OCI-LY7 (cell line): ENCODE data around the gene MUC5B. TPM values are rescaled to one million over a fixed set of nuclear protein-coding genes. Genes with fewer than 3 reads are reported as not detected.
A peak's percentile ranks its signal among the peaks of the same experiment; 100 is the strongest.

Experiments
- BruUV-seq: library from RNA; stranded (reverse); fragments of 400-500 nt; replicated peaks from 2 replicates; lab custom pipeline; 2021; lab: Mats Ljungman, UMichigan
- CTCF ChIA-PET: fragments of 300-600 bp; sonication (Branson Sonifier 250); formaldehyde crosslinking; loops from one replicate; lab custom pipeline; 2022; ENCODE audit warnings: antibody characterized with exemption; ENCODE audit not compliant: unreplicated experiment; lab: Charles Lee
- POLR2A ChIA-PET: fragments of 300-600 bp; sonication (Branson Sonifier 250); formaldehyde crosslinking; loops from one replicate; lab custom pipeline; 2022; ENCODE audit warnings: antibody characterized with exemption; lab: Charles Lee
- DNase-seq: peaks from one replicate; pipeline ENCODE4 v3.0.0-alpha.2; 2015; ENCODE audit warnings: low spot score
- H2AFZ ChIP-seq: fragments of 200-600 bp; sonication (generic), shearing (Covaris generic); 2 replicates; pipeline ENCODE4 v1.6.1; 2014; ENCODE audit warnings: mild to moderate bottlenecking, antibody characterized with exemption, low read length, moderate library complexity
- H3K27ac ChIP-seq: fragments of 200-600 bp; sonication (generic); 2 replicates; pipeline ENCODE4 v1.5.1; 2014; ENCODE audit warnings: mixed run types, low read depth, mild to moderate bottlenecking, moderate library complexity, low read length, inconsistent platforms; ENCODE audit not compliant: poor library complexity, severe bottlenecking
- H3K36me3 ChIP-seq: fragments of 200-600 bp; sonication (generic); 2 replicates; pipeline ENCODE4 v1.6.1; 2014; ENCODE audit warnings: mild to moderate bottlenecking, antibody characterized with exemption, low read length, moderate library complexity, mixed read lengths; ENCODE audit not compliant: insufficient read depth
- H3K4me1 ChIP-seq: fragments of 200-600 bp; sonication (generic); 2 replicates; pipeline ENCODE4 v1.5.1; 2014; ENCODE audit warnings: mild to moderate bottlenecking, low read length; ENCODE audit not compliant: insufficient read depth, poor library complexity, severe bottlenecking
- H3K4me2 ChIP-seq: fragments of 200-600 bp; sonication (generic); 2 replicates; pipeline ENCODE4 v1.6.1; 2014; ENCODE audit warnings: mild to moderate bottlenecking, low read length
- H3K4me3 ChIP-seq: fragments of 200-600 bp; sonication (generic); 2 replicates; pipeline ENCODE4 v1.5.1; 2014; ENCODE audit warnings: mild to moderate bottlenecking, low read depth, low read length; ENCODE audit not compliant: poor library complexity, severe bottlenecking
- H3K79me2 ChIP-seq: fragments of 200-600 bp; sonication (generic); 2 replicates; pipeline ENCODE4 v1.6.1; 2016; ENCODE audit warnings: low read depth, mild to moderate bottlenecking, low read length, moderate library complexity, mixed read lengths; ENCODE audit not compliant: insufficient read depth
- H3K9me2 ChIP-seq: fragments of 200-600 bp; sonication (generic); 2 replicates; pipeline ENCODE4 v1.6.1; 2016; ENCODE audit warnings: mild to moderate bottlenecking, low read length, mixed read lengths; ENCODE audit not compliant: insufficient read depth
- H3K9me3 ChIP-seq: fragments of 200-600 bp; sonication (generic); 2 replicates; pipeline ENCODE4 v1.6.1; 2014; ENCODE audit warnings: mild to moderate bottlenecking, mixed run types, low read length, mixed read lengths
- H4K20me1 ChIP-seq: fragments of 200-600 bp; sonication (generic); 2 replicates; pipeline ENCODE4 v1.6.1; 2014; ENCODE audit warnings: mild to moderate bottlenecking, antibody characterized with exemption, low read length, moderate library complexity, mixed read lengths; ENCODE audit not compliant: insufficient read depth
- CTCF ChIP-seq: fragments of 200-600 bp; sonication (generic); conservative IDR thresholded peaks from 2 replicates; pipeline ENCODE4 v1.5.1; 2014; ENCODE audit warnings: mild to moderate bottlenecking, antibody characterized with exemption, low read length, moderate library complexity, mixed read lengths
- EZH2phosphoT487 ChIP-seq: fragments of 200-600 bp; sonication (generic); IDR thresholded peaks from 2 replicates; pipeline ENCODE4 v1.6.1; 2018; ENCODE audit warnings: low read depth, borderline replicate concordance, mild to moderate bottlenecking, mixed run types, antibody characterized with exemption, low read length, moderate library complexity, mixed read lengths
- intact Hi-C: fragments of 100-400 bp; cut with micrococcal nuclease; formaldehyde crosslinking; loops from one replicate; pipeline ENCODE4 v1.10.0; 2022; ENCODE audit not compliant: unreplicated experiment
- total RNA-seq, 2 experiments: library from RNA; depleted of rRNA in 1 of 2; stranded (reverse); fragments of >200 nt in 1 of 2; shearing (Covaris generic) in 1 of 2; gene quantifications; 2 replicates each; pipeline ENCODE4 v1.2.3, GENCODE V29; 2014 to 2022

Gene MUC5B
- total RNA-seq, 2 experiments from 2014 or later, result under 0.01 TPM; not detected in 1

DNA sequence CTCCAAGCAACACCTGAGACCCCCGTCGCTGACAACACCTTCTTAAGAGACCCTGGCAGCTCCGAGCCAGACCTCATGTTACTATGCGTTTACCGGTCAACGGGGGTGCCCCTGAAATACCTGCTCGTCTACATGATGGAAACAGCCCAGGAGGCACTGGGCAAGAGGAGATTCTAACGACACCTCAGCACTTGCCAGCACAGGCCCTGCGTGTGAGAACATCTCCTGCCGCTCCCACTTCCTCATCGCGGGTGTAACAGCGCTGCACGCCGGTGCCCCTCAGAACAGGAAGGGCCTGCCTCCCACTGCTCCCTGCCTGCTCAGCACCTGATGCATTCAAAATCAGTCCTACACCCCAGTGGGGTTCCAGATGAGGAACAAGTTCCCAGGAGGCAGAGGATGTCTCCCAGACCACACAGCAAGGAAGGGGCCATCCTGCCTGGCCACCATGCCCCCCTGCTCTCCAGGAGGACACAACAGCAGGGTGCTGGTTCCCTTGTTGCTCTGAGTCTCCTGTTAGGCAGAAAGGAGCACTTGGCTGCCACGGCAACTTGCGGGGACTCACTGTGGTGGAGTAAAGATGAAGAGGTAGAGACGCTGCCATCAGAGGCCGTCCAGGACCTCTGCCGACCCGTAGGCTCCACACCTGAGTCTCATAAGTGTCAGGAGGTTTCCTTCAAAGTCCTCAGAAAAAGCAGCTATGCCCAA is 84.5 kb downstream of the MUC5B start:
- TF ChIP-seq EZH2phosphoT487 (no peak), CTCF (no peak)
- H3K9me2 ChIP-seq, result no peaks in the 10 kb centered on the region
- BruUV-seq, result no TSS peak
- peak overlapping the region; percentile 91; the same call in 1 of the 2 replicates for H3K4me2 ChIP-seq
- no peaks in the 10 kb centered on the region for H4K20me1 ChIP-seq
- peaks cover 4% of the 10 kb centered on the region; the same call in 1 of the 2 replicates for H3K79me2 ChIP-seq
- peaks cover 9% of the 10 kb centered on the region for H3K9me3 ChIP-seq
- intact Hi-C loops, result no loop called here
- ChIA-PET POLR2A (no interaction called here), CTCF (no interaction called here)
- H3K36me3 ChIP-seq, result no peaks in the 10 kb centered on the region
- DNase-seq, result no peak
- no peak overlapping the region for H2AFZ ChIP-seq
- peaks cover 38% of the 10 kb centered on the region for H3K4me1 ChIP-seq
- H3K4me3 ChIP-seq, result no peak overlapping the region
- no peak overlapping the region for H3K27ac ChIP-seq

DNA sequence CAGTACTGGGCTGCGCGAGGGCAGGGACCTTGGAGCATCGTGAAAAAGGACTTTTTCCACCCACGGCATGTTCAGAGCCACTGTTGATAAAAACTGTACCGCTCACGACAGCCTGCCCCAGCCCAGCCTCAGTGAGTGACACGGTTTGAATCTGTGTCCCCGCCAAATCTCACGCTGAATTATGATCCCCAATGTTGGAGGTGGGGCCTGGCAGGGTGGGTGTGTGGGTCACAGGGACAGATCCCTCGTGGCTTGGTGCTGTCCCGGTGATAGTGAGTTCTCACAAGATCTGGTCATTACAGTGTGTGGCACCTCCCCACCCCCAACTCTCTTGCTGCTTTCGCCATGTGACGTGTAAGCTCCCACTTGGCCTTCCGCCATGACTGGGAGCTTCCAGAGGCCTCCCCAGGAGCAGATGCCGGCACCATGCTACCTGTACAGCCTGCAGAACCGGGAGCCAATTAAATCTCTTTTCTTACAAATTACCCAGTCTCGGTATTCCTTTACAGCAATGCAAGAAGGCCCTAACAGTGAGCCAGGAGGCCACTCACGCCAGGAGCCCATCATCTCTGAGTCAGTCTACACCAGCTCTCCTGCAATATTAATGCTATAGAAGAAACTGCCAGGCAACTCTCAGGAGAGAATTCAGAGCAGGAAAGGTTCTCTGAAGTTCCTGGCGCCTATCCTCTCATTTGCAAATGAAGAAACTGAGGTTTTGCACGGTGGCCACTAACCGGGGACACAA is 85.3 kb downstream of the MUC5B start:
- no peaks in the 10 kb centered on the region for H3K36me3 ChIP-seq
- no peaks in the 10 kb centered on the region for H4K20me1 ChIP-seq
- peaks cover 38% of the 10 kb centered on the region for H3K4me1 ChIP-seq
- H3K27ac ChIP-seq, result no peak overlapping the region
- no peaks in the 10 kb centered on the region for H3K9me2 ChIP-seq
- ChIA-PET CTCF (no interaction called here), POLR2A (no interaction called here)
- BruUV-seq, result no TSS peak
- no peak for DNase-seq
- peak overlapping the region; percentile 91 for H3K4me2 ChIP-seq
- H2AFZ ChIP-seq, result no peak overlapping the region
- peaks cover 4% of the 10 kb centered on the region; the same call in 1 of the 2 replicates for H3K79me2 ChIP-seq
- peaks cover 11% of the 10 kb centered on the region for H3K9me3 ChIP-seq
- intact Hi-C loops, result no loop called here
- peak overlapping the region; percentile 85 for H3K4me3 ChIP-seq
- no peak for TF ChIP-seq EZH2phosphoT487

GRCh38 chr11:1308743-1309497 is 86.1 kb downstream of the MUC5B start:
- Histone ChIP-seq H3K27ac (no peak overlapping the region), H2AFZ (no peak overlapping the region), H4K20me1 (no peaks in the 10 kb centered on the region), H3K9me3 (peaks cover 11% of the 10 kb centered on the region), H3K4me3 (peak overlapping the region; percentile 85), H3K4me2 (peak overlapping the region; percentile 91), H3K79me2 (peaks cover 4% of the 10 kb centered on the region; the same call in 1 of the 2 replicates), H3K9me2 (no peaks in the 10 kb centered on the region), H3K4me1 (peaks cover 38% of the 10 kb centered on the region), H3K36me3 (no peaks in the 10 kb centered on the region)
- no peak for TF ChIP-seq EZH2phosphoT487
- TF ChIP-seq CTCF, result no peak
- POLR2A ChIA-PET, result no interaction called here
- CTCF ChIA-PET, result no interaction called here
- intact Hi-C loops, result no loop called here
- DNase-seq, result no peak
- no TSS peak for BruUV-seq
